HCT116 (cell line): ENCODE results near the gene GARNL3. TPM values are rescaled to one million over a fixed set of nuclear protein-coding genes. Genes with fewer than 3 reads are reported as not detected.

ENCODE experiments used
- ATAC-seq: fragments of 200-7000 bp; cut with Tn5 transposase; 2 replicates; pipeline ENCODE4 v1.9.1; 2020; ENCODE audit warnings: mild to moderate bottlenecking, moderate library complexity
- BruUV-seq: library from RNA; stranded (reverse); fragments of 400-500 nt; replicated peaks from 2 replicates; lab custom pipeline; 2021; lab: Mats Ljungman, UMichigan
- CTCF ChIA-PET: fragments of 300-600 bp; sonication (Branson Sonifier 250); formaldehyde crosslinking; loops from one replicate; lab custom pipeline; 2021; ENCODE audit warnings: antibody characterized with exemption; lab: Charles Lee
- POLR2A ChIA-PET: fragments of 300-600, 350-600 bp; sonication (Branson Sonifier 250); formaldehyde crosslinking; loops from one replicate; lab custom pipeline; 2021; ENCODE audit warnings: antibody characterized with exemption; lab: Charles Lee
- RAD21 ChIA-PET, 2 experiments: fragments of 300-600 bp; sonication (Branson Sonifier 250); formaldehyde crosslinking; loops; one replicate each; lab custom pipeline; 2023; ENCODE audit warnings: low total read pairs in 2 of 2; ENCODE audit not compliant: uncharacterized antibody in 2 of 2, unreplicated experiment in 2 of 2, low non-redundant PET in 1 of 2; lab: Charles Lee
- DNase-seq: peaks from one replicate; pipeline ENCODE4 v3.0.0-alpha.2; 2010; ENCODE audit warnings: low read depth, low spot score
- H2AFZ ChIP-seq: fragments of 200-600 bp; shearing (Covaris generic), sonication (generic); 2 replicates; pipeline ENCODE4 v1.6.1; 2017; ENCODE audit warnings: low read depth, mixed run types, mixed read lengths, antibody characterized with exemption, low read length; ENCODE audit not compliant: poor library complexity, severe bottlenecking
- H3K27ac ChIP-seq: 2 replicates; pipeline ENCODE4 v1.5.1; 2012; ENCODE audit warnings: low read depth, low read length
- H3K27me3 ChIP-seq: fragments of 200-600 bp; sonication (generic); 2 replicates; pipeline ENCODE4 v1.6.1; 2016; ENCODE audit warnings: mixed run types, low read length, mixed read lengths; ENCODE audit not compliant: insufficient read depth
- H3K36me3 ChIP-seq, 2 experiments: fragments of 200-500 bp in 1 of 2; fragments of 200-600 bp in 1 of 2; sonication (Bioruptor generic) in 1 of 2; sonication (generic) in 1 of 2; 2 replicates each; pipeline versions ENCODE4 v1.5.1 to v1.6.1; 2014 to 2016; ENCODE audit warnings: low read length in 2 of 2, inconsistent platforms in 1 of 2, mixed read lengths in 1 of 2, mixed run types in 1 of 2; ENCODE audit not compliant: insufficient read depth in 2 of 2, control insufficient read depth in 1 of 2
- H3K4me1 ChIP-seq, 2 experiments: fragments of 200-600 bp in 1 of 2; sonication (generic) in 1 of 2; 2 replicates each; pipeline versions ENCODE4 v1.5.1 to v1.6.1; 2012 to 2017; ENCODE audit warnings: low read length in 2 of 2, inconsistent platforms in 1 of 2, mild to moderate bottlenecking in 1 of 2, mixed read lengths in 1 of 2, mixed run types in 1 of 2, moderate library complexity in 1 of 2; ENCODE audit not compliant: insufficient read depth in 2 of 2, control insufficient read depth in 1 of 2
- H3K4me2 ChIP-seq: fragments of 200-600 bp; sonication (generic); 2 replicates; pipeline ENCODE4 v1.6.1; 2017; ENCODE audit warnings: mixed run types, low read length, mixed read lengths
- H3K4me3 ChIP-seq, 2 experiments: fragments of 200-600 bp in 1 of 2; sonication (generic) in 1 of 2; replicated peaks in 1 of 2; 2 replicates each; pipeline ENCODE4 v1.5.1; 2011 to 2016; ENCODE audit warnings: low read length in 2 of 2, control low read depth in 1 of 2, low read depth in 1 of 2, mild to moderate bottlenecking in 1 of 2, mixed read lengths in 1 of 2, mixed run types in 1 of 2
- H3K79me2 ChIP-seq: fragments of 200-600 bp; sonication (generic); 2 replicates; pipeline ENCODE4 v1.6.1; 2017; ENCODE audit warnings: mild to moderate bottlenecking, mixed run types, low read length, moderate library complexity, mixed read lengths; ENCODE audit not compliant: insufficient read depth
- H3K9ac ChIP-seq: fragments of 200-600 bp; sonication (generic); 2 replicates; pipeline ENCODE4 v1.6.1; 2016; ENCODE audit warnings: low read length, mixed read lengths
- H3K9me2 ChIP-seq: fragments of 200-600 bp; sonication (generic), shearing (Covaris generic); 2 replicates; pipeline ENCODE4 v1.6.1; 2017; ENCODE audit warnings: mixed run types, mild to moderate bottlenecking, moderate library complexity; ENCODE audit not compliant: insufficient read depth
- H3K9me3 ChIP-seq, 2 experiments: fragments of 200-500 bp in 1 of 2; fragments of 200-600 bp in 1 of 2; sonication (Bioruptor generic) in 1 of 2; sonication (generic) in 1 of 2; 2 replicates each; pipeline ENCODE4 v1.6.1; 2014 to 2017; ENCODE audit warnings: low read length in 2 of 2, mixed read lengths in 2 of 2, inconsistent platforms in 1 of 2, low read depth in 1 of 2, mild to moderate bottlenecking in 1 of 2, mixed run types in 1 of 2, moderate library complexity in 1 of 2; ENCODE audit not compliant: control insufficient read depth in 1 of 2, insufficient read depth in 1 of 2
- H4K20me1 ChIP-seq: fragments of 200-600 bp; sonication (generic), shearing (Covaris generic); 2 replicates; pipeline ENCODE4 v1.6.1; 2017; ENCODE audit warnings: mixed run types, mild to moderate bottlenecking, moderate library complexity; ENCODE audit not compliant: insufficient read depth
- CEBPB ChIP-seq: IDR thresholded peaks from 2 replicates; pipeline ENCODE4 v1.6.1; 2012; ENCODE audit warnings: low read depth
- EGR1 ChIP-seq: IDR thresholded peaks from 2 replicates; pipeline ENCODE4 v1.6.1; 2012; ENCODE audit warnings: low read depth
- ELF1 ChIP-seq: IDR thresholded peaks from 2 replicates; pipeline ENCODE4 v1.6.1; 2012; ENCODE audit warnings: low read depth, borderline replicate concordance
- FOSL1 ChIP-seq: IDR thresholded peaks from 2 replicates; pipeline ENCODE4 v1.6.1; 2012; ENCODE audit warnings: low read depth
- JUND ChIP-seq: IDR thresholded peaks from 2 replicates; pipeline ENCODE4 v1.6.1; 2012
- POLR2A ChIP-seq: IDR thresholded peaks from 2 replicates; pipeline ENCODE4 v1.7.0; 2011; ENCODE audit warnings: borderline replicate concordance; ENCODE audit not compliant: insufficient read depth, insufficient read length; ENCODE audit errors: extremely low read depth
- RAD21 ChIP-seq: IDR thresholded peaks from 2 replicates; pipeline ENCODE4 v1.6.1; 2012; ENCODE audit warnings: low read depth, mild to moderate bottlenecking
- SIN3A ChIP-seq: IDR thresholded peaks from 2 replicates; pipeline ENCODE4 v1.6.1; 2012; ENCODE audit warnings: low read depth
- SP1 ChIP-seq: IDR thresholded peaks from 2 replicates; pipeline ENCODE4 v1.6.1; 2012; ENCODE audit warnings: low read depth
- TCF7L2 ChIP-seq: IDR thresholded peaks from 2 replicates; pipeline ENCODE4 v1.7.0; 2011; ENCODE audit warnings: borderline replicate concordance, inconsistent platforms; ENCODE audit not compliant: insufficient read depth, insufficient read length; ENCODE audit errors: extremely low read depth
- ZFX ChIP-seq: fragments of 450-650 bp; IDR thresholded peaks from 2 replicates; pipeline ENCODE4 v1.6.1; 2017
- intact Hi-C: fragments of 100-400 bp; cut with micrococcal nuclease; formaldehyde crosslinking; loops from 2 replicates; pipeline ENCODE4 v1.10.0; 2022
- total RNA-seq: library from RNA; stranded (reverse); gene quantifications from one replicate; pipeline ENCODE4 v1.2.1, GENCODE V29; 2021; ENCODE audit not compliant: unreplicated experiment
- TF ChIP-seq, protein P1 (sequence below): IDR thresholded peaks from 2 replicates; pipeline ENCODE4 v1.6.1; 2012
- TF ChIP-seq, protein P2 (sequence below), 3 experiments: fragments of 200-600 bp in 1 of 3; sonication (generic) in 1 of 3; IDR thresholded peaks in 2 of 3; conservative IDR thresholded peaks in 1 of 3; 2 replicates each; pipeline ENCODE4 v1.5.1; 2012 to 2017; ENCODE audit warnings: low read depth in 2 of 3, low read length in 2 of 3, antibody characterized with exemption in 1 of 3, borderline replicate concordance in 1 of 3, control low read depth in 1 of 3, mild to moderate bottlenecking in 1 of 3, mixed read lengths in 1 of 3, mixed run types in 1 of 3, moderate library complexity in 1 of 3; ENCODE audit not compliant: insufficient read depth in 1 of 3

The GARNL3 gene
- total RNA-seq, 1 experiment from 2014 or later, result 8.8 TPM

DNA sequence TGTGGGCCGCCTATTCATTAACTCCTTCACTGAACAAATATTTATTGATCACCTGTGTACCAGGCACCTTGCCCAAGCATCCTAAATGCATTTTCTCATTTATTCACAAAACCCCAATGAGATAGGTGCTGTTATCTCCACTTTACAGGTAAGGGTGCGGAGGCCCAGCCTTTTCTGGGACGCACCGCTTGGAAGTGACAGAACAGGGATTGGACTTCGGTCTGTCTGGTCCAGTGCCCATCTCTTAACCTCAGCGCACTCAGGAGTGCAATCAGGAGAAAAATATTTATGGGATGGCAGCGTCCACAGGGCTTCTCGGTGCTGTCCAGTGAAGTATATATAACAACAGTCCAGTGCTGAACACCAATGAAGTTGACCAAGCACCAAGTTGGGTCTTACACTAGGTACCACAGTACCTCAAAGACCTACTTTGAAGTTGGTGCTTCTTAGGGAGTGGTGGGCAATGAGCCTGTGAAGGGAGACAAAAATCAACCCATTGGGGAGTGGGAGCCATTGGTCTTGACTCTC, 18.9 kb upstream of the GARNL3 start:
- Histone ChIP-seq H3K36me3 (peaks cover 0 to 8% of the 10 kb centered on the region in 2 experiments; a peak in 1 of 4 replicates), H3K9ac (no peak overlapping the region), H3K4me3 (no peak overlapping the region), H2AFZ (no peak overlapping the region), H3K4me2 (no peak overlapping the region), H3K27ac (no peak overlapping the region)
- intact Hi-C loops, result no loop called here
- CTCF ChIA-PET, result no interaction called here
- TF ChIP-seq, protein P1, sequence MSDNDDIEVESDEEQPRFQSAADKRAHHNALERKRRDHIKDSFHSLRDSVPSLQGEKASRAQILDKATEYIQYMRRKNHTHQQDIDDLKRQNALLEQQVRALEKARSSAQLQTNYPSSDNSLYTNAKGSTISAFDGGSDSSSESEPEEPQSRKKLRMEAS, result no peak
- TF ChIP-seq, all 23 proteins: peak for 0
- no peaks in the 10 kb centered on the region for H3K9me3 ChIP-seq
- no peak for ATAC-seq
- H3K27me3 ChIP-seq, result no peaks in the 10 kb centered on the region
- H3K4me1 ChIP-seq, result no peaks in the 10 kb centered on the region
- POLR2A ChIA-PET, result no interaction called here
- no peaks in the 10 kb centered on the region for H3K9me2 ChIP-seq
- DNase-seq, result no peak
- no peaks in the 10 kb centered on the region for H3K79me2 ChIP-seq
- no peaks in the 10 kb centered on the region for H4K20me1 ChIP-seq
- RAD21 ChIA-PET, result no interaction called here
- no TSS peak for BruUV-seq

DNA sequence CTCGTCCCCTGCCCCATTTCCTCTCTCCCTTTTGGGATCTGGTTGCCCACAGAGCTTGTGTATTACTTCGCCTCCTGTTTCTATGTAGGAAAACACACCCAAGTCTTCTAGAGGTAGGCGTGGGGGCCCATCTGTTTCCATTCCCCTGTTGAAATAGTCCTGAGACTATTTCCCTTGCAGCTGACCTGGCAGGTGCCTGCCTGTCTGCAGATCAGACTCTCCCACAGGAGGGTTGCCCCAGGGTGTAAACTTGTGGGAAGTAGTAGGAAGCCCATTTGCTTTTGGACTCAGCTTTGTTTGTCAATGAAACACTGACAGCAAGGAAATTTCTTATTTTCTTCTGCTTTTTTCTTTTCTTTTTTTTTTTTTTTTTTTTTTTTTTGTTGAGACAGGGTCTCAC, 16.3 kb upstream of the GARNL3 start:
- RAD21 ChIA-PET, result no interaction called here
- Histone ChIP-seq H3K9ac (no peak overlapping the region), H2AFZ (no peak overlapping the region), H3K79me2 (no peaks in the 10 kb centered on the region), H3K4me2 (no peak overlapping the region), H3K4me1 (no peaks in the 10 kb centered on the region), H3K9me2 (no peaks in the 10 kb centered on the region), H3K27ac (no peak overlapping the region), H3K4me3 (no peak overlapping the region), H3K36me3 (peaks cover 0 to 6% of the 10 kb centered on the region in 2 experiments; a peak in 1 of 4 replicates), H3K9me3 (no peaks in the 10 kb centered on the region), H3K27me3 (no peaks in the 10 kb centered on the region), H4K20me1 (no peaks in the 10 kb centered on the region)
- no TSS peak for BruUV-seq
- TF ChIP-seq TCF7L2 (no peak), EGR1 (no peak), SIN3A (no peak), SP1 (no peak), RAD21 (no peak), ZFX (no peak), POLR2A (no peak), CEBPB (no peak), ELF1 (no peak), FOSL1 (no peak), JUND (no peak)
- TF ChIP-seq, protein P1, result no peak
- TF ChIP-seq, protein P2, sequence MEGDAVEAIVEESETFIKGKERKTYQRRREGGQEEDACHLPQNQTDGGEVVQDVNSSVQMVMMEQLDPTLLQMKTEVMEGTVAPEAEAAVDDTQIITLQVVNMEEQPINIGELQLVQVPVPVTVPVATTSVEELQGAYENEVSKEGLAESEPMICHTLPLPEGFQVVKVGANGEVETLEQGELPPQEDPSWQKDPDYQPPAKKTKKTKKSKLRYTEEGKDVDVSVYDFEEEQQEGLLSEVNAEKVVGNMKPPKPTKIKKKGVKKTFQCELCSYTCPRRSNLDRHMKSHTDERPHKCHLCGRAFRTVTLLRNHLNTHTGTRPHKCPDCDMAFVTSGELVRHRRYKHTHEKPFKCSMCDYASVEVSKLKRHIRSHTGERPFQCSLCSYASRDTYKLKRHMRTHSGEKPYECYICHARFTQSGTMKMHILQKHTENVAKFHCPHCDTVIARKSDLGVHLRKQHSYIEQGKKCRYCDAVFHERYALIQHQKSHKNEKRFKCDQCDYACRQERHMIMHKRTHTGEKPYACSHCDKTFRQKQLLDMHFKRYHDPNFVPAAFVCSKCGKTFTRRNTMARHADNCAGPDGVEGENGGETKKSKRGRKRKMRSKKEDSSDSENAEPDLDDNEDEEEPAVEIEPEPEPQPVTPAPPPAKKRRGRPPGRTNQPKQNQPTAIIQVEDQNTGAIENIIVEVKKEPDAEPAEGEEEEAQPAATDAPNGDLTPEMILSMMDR (IDR thresholded peaks at IDR 0.05 in 2 of 3, conservative IDR thresholded peaks at IDR 0.05 in 1 of 3; ENCODE audit: borderline replicate concordance in 1 of 3, insufficient read depth in 1 of 3, low read depth in 2 of 3, low read length in 2 of 3), result no peak
- intact Hi-C loops, result no loop called here
- no peak for DNase-seq
- POLR2A ChIA-PET, result no interaction called here
- no peak for ATAC-seq
- CTCF ChIA-PET, result no interaction called here
